GM21423 (cell line): Measurements from ENCODE around the gene TOMM70.
"Not testable (repeated sequence)": the region's sequence is repeated elsewhere in the genome, so short reads cannot be mapped to it uniquely, and the experiment has no call there.

ENCODE experiments used
- ATAC-seq: cut with Tn5 transposase; IDR thresholded peaks from one replicate; pipeline ENCODE4 v1.9.1; 2021; ENCODE audit warnings: mild to moderate bottlenecking, moderate library complexity; ENCODE audit not compliant: unreplicated experiment

TOMM70 gene

DNA sequence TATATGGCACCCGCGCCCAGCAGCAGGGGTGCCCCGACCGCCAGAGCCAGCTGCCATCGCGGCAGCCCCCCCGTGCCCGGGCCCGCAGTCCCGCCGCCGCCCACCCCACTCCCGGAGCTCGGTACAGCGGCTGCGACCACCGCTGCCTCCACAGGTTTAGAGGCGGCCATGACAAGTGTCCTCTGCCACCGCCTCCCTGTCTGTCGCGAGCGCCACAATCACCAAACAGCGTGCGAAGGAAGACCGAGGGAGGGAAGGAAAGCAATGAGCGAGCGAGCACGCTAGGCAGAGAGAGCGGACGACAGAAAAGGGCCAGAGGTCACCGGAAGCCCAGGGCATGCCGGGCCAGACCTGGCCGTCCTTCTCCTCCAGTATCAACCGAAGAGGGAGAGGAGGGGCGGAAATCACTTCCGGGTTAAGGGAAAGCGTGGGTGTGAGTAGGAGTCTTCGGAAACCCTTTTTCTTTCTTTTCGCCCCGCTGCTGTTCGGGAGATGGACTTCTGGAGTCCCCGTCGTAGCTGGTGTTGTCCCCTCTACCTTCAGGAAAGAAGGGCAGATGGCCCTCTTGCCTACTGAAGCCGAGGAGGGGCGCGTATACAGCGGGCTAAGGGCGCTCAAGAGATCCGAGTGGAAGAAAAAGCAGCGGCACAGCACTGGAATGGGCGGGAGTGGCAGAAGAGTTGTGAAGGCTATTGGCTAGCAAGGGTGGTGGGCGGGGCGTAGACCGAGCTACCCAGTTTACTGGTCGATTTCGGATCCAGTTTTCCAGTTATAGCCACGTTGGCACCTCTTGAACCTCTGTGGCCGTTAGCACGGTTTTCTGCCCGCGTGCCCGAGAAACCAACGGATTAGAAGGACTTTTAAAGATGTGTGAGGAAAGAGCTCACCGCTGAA is at the start of gene TOMM70, which contains the start of gene LNP1:
TOMM70 (minus strand) TSS at position 310 of the 894 bp plus-strand sequence; CDS start at position 170, 140 bp downstream.
LNP1 (plus strand) TSS at position 760 of the 894 bp plus-strand sequence. CDS start 28,191 bp downstream, outside the sequence.
- peak; percentile 90 for ATAC-seq

DNA sequence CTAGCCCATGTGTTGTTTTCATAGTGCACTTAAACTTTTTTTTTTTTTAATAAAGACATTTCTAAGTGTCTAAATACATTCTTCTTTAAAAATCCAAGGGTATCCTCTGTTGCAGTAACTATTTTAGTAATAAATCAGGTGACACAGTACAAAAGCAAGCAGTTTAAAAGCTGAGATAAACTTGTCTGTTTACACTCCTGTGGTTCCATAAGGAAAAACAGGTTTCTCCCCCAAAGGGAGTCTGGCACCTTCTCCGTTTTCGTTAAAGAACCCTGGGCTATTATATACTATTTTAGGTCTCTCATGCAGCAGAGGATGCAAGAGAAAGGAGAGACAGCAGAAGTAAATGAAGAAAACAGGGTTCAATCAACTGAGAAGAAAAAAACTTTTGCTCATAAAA is 48.3 kb upstream of the TOMM70 start:
- ATAC-seq: no peak

DNA sequence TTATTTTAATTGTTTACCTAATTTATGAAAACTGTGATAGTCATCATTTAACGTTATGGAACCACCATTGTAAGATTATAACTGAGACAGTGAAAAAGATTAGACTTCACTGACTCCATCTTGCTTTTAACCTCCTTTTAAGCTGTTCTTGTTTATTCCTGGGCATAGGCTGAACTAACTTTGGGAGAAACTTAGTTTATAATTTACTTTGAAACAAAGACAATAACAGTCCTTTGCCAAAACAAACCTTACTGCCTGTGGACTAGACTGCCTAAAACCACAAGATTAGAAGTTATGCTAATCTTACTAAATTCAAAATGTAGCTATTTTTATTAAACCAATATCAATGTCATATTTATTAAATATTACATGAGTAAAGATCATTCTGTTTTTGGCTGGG is 47.2 kb upstream of the TOMM70 start:
- ATAC-seq: no peak

DNA sequence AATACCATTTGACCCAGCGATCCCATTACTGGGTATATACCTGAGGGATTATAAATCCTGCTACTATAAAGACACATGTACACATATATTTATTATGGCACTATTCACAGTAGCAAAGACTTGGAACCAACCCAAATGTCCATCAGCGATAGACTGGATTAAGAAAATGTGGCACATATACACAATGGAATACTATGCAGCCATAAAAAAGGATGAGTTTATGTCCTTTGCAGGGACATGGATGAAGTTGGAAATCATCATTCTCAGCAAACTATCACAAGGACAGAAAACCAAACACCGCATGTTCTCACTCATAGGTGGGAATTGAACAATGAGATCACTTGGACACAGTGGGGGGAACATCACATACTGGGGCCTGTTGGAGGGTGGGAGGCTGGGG is 46.2 kb upstream of the TOMM70 start:
- not testable (repeated sequence) for ATAC-seq

DNA sequence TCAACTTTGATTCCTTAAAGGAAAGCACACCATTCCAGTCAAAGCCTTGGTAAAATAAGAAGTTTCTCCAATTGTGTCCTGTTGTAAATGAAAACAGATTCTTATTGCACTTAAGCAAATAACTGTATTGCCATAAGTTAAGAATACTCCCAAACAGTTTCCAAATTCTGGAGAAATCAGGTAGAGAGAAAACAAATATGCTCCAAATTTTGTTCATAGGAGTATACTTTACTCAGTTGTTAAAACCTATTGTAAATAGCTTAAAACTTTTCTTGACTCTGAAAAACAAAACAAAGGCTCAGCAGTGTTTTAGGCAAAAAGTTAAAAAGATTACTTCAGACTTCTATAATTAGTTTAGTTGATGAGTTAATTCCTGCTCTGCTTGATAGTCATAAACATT is 42.8 kb upstream of the TOMM70 start:
- no peak for ATAC-seq

DNA sequence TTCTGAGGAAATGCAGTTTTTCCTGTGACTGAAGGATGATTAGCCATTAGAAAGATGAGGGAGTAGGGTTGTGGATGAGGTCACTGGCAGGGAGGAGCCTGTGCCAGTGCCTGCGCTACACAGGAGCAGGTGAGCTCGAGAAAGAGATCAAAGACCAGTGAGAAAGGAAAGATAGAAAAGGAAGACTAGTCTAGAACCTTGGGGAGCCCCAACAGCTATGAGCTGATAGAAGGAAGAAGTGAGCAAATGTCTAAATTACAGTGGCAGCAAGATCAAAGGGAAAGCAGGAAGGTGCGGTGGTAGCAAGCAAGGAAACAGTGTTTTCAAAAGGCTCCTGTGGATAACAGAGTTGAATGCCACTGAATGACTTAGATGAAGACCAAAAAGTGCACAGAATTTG is 40.0 kb upstream of the TOMM70 start:
- no peak for ATAC-seq

DNA sequence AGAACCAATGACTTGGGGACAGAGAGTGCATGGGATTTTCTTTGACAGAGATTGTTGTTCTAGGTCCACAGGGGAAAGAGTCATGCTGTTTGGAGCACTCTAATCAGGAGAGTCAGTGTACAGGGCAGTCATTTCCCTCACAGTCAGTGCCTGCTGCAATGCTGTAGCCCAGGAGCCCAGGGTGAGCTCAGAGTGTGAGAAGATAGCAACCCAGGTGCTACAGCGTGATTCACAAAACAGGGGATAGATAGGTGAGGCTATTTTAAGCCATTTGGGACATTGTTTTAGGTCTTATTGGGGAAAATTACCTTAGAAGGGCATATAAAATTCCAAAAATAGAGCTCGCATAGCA is 37.7 kb upstream of the TOMM70 start:
- ATAC-seq: no peak

DNA sequence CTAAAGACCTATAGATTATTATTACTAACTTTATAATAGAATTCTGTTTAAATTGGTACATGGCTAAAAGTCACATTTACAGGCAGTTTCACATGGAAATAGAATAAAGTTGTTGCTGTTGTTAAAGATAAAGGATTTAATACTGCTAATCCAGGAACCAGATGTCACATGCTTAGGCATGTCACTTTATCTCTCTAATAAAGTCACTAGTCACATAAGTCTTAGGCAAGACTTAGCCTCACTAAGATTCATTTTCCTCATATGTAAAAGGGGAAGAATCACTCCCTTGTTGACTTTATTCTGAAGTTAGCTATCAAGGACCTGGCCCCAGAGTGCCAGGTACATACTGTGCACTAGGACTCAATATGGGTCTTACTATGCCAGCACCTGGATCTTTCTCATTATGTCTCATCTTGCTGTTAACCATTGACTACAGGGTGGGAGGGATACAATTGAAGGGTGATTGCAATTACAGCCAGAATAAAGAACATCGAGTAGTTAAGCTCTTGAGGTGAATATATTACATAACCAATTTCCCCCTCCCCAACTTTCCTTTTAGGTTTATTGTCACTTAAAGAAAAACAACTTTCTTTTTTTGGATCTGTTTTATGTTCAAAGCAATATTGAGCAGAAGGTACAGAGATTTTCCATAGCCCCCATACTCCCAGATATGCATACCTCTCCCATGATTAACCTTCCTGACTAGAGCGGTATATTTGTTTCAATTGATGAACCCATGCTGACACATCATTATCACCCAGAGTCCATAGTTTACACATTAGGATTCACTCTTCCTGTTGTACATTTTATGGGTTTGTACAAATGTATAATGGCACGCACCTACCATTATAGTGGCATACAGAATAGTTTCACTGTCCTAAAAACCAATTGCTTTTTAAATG is 37.1 kb upstream of the TOMM70 start:
- no peak for ATAC-seq

DNA sequence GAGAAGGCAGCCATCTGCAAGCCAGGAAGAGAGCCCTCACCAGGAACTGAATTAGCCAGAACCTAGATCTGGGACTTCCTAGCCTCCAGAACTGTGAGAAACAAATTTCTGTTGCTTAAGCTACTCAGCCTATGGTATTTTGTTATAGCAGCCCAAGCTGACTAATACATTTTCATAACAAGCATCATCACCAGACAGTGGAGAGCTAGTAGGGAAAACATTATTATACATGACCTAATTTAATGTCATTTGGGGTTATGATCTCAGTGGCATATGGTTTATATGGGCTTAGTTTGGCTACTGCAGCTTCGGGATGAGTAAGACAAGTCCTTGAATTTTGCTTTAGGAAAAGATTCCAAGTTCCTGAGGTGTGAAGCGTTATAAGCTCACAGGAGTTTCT is 36.1 kb upstream of the TOMM70 start:
- no peak for ATAC-seq

DNA sequence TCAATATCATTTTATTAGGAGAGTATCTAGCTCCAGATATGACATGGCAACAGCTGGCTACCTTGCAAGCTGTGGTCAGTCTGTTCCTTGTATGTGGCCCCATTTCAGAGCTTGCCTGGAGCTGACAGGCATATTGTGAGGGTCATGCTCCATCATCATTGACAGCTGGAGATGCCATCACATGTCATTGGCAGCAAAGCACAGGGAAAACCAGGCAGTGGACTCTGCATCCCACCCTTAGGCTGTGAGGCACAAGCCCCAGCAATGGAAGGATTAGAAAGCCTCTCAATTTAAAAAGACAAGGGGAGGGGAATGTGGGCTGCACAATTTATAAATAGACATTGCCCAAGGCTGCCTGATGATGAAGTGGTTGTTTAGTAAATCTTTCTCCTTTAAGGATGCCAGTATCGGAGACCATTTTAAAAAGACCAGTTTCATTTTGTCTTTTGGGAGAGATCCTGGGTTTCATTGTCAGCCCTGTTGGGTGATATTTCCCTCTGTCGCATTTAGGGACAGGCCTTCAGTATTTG is 28.4 kb upstream of the TOMM70 start:
- ATAC-seq: no peak

DNA sequence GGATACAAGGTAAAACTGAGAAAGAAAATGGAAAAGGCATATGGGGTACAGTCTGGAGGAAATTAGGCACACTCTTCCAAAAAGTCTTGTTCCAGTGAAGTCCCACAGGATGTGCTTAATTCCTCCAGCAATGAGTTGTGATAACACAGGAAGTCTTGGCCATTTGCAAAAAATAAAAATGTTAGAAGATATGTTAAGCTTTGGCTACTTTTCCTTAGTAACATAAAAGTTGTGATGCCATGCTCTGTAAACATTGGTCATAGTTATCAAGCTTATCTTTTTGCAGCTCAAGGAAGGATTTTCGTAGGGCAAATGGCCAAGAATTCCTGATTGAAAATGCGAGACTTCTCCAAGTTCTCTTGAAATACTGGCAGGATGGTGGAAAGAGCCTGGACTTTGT is 26.8 kb upstream of the TOMM70 start:
- no peak for ATAC-seq

DNA sequence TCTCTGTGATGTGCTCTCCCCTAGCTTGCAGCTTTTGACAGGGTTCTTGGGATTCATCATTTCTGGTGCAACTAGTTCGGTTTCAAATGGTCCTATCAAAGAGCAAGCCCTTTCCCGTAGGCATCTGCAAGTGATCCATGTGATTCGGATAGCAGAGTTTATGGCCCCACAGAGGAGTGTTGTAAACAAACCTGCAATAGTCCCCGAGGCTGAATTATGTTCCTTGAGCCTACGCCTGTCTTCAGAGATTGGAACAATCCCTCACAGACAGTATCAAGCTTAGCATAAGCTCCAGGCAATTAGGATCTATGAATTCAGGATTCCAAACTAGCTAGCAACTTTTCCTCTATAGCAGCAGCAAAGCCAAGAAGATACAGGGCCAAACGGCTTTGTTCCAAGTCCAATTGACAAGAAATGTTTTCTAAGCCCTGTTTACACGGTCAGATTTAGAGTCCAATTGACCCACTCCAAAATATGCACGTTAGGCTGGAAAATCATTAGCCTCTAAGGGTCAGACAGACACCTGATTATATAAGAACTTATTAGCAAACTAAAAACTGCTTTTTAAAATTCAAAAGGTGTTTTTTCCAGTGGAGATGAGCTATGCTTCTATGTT is 25.3 kb upstream of the TOMM70 start:
- no peak for ATAC-seq

DNA sequence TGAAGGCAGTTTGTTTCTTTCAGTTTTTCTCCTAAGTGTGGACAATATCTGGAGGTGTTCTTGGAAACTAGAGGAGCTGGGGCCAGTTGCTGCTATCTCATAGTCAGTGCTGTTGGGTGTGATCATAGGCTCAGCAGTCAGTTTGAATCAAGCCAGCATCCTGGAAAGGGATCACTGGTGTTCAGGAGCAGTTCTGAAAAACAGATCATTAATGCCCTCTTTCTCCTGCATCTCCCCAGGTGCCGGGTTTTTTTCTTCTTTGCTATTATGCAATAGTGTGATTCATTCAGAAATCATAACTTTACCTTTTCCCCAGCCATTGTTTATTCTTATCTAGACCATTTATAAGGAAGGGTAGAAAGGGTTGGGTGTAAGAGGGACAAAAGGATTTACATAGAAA is 24.4 kb upstream of the TOMM70 start:
- ATAC-seq: no peak

DNA sequence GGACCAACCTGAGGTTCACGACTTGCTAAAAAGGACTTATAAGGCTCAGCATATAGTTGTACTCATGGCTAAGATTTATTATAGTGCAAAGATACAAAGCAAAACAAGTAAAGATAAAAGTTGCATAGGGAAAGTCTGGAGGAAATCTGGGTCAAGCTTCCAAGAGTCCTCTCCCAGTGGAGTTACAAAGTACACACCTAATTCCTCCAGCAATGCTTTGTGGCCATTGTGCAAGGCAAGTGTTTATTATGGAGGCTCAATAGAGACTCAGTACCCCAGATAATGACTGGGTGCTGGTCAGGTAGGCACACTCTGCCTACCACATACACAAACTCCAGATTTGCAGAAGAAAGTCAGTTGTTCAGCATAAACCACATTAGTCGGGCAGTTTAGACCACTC is 23.4 kb upstream of the TOMM70 start:
- ATAC-seq: no peak

DNA sequence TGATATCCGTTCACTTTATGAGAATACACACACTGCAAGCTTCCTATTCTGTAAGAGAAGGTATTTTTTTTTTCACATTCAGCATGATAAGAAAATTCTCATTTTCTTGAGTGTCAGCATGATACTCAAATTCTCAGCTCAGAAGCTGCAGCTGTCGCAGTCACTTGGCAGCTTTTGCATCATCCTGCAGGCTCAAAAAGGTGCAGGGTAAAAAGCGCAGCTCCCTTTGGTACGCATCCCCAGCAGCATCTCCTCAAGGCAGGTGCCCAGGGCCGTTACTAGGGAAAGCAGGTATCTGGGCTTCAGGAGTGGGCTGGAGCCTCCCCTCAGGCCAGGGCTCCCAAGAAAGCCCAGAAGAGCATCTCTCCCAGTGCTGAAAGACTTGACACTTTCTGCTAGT is 22.7 kb upstream of the TOMM70 start:
- no peak for ATAC-seq

DNA sequence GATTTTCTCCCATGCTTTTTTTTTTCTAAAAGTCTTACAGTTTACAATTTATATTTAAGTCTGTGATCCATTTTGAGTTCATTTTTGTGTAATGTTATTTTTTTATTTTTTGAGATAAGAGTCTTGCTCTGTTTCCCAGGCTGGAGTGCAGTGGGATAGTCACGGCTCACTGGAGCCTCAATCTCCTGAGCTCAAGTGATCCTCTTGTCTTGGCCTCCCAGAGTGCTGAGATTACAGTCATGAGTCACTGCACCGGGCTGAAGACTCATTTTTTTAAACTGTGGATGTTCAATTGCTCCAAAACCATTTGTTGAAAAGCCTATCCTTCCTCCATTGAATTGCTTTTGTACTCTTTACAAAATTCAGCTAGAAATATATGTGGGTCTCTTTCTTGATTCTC is 20.0 kb upstream of the TOMM70 start:
- no peak for ATAC-seq

DNA sequence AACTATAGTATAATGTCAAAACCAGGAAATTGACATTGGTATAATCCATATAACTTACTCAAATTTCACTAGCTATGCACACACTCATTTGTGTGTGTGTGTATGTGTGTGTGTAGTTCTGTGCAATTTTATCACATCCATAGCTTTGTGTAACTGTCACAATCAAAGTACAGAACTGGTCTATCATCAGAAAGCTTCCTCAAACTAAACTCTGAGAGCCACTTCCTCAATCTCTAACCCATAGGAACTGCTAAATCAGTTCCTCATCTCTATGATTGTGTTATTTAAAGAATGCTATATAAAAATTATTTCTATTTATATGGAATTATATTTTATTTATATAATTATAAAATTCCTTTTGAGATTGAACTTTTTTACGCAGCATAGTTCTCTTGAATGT is 18.5 kb upstream of the TOMM70 start:
- no peak for ATAC-seq

DNA sequence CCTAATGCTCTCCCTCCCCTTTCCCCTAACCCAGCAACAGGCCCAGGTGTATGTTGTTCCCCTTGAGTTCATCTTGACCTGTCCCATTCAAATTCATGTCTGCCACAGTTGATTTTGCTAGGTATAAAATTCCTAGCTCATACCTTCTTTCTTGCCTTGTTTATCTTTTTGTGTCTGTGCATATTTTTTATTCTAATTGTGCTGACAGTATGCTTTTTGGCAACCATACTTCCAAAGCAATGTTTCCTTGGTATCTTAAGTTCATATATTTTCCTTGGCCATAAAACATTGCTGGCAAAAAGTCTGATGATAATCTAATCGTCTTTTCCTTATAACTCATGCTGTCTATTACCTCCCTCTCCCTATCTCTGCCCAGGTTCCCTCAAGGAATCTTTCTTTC is 16.0 kb upstream of the TOMM70 start:
- ATAC-seq: no peak

DNA sequence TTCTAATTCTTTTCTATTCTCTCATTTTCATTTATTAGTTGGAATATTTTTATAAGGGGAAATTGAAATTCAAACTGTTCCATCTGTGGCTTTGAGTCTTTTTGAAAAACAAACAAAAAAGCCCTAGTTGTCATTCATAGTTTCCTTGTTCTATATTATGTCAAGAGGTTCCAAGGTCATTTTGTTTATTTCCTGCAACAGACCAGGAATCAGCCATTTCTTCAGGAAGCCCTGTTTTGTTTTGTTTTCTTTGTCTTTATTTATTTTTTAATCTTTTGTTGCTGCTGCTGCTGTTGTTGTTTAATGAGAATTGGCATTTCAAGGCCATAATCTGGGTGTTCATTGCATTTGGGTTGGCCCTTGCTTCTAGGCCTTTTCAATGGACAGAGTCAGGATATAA is 15.3 kb upstream of the TOMM70 start:
- ATAC-seq: no peak

DNA sequence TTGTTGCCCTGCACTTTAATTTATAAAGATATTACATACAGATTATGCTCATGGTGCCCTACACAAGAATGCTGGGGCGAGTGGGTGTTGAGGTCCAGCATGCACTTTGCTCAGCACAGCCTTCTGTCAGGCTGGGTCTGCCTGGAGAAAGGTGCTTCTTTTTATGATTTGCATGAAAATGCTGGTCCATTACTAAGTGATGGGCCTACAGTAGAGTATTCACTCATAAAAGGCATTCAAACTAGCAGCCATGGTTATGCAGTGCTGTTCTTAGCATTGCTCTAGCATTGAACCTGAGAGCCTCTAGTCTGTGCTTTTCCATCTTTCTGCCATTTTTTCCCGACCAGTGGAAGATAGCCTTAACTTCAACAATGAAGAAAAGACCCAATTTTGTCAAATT is 12.7 kb upstream of the TOMM70 start:
- ATAC-seq: no peak

DNA sequence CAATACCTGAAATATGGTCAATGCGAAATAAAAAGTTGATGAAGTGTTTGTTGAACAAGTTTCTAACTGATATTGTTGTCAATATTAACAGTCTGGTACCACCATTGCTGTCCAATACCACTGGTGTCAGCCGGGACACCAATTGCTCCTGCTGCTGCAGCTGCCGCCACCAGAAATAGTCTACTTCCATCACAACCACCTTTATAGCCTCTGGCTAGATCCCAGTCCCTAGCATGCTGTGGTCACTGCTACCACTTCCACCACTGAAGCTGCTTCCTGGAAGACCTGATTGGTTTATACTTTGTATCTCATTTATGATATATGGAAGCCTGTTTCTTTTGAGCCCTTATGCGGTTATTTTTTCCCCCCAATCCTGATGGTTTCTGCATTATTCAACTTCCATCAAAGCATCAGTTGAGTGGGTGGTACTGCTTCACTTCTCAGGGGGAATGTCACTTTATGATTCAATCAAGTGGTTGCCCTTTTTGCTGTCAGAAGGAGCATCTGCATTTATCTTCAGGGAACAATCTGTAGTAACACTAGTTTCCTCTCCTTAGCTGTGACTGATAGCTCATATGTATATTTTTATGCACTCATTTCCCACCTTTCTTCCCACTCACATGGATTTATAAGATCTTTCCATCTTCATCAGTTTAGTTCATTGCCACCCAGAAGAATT is 12.2 kb upstream of the TOMM70 start:
- ATAC-seq: no peak
